ENCODE data around the gene STPG2.

Gene STPG2

GRCh38 chr4:97670703-97671269, 472.5 kb downstream of the STPG2 start:
- H3K27me3 ChIP-seq: no peaks in the 10 kb centered on the region
- no peak overlapping the region for H3K4me3 ChIP-seq (ENCODE audit: low read depth in 1 of 2, low read length in 1 of 2)
- H3K36me3 ChIP-seq: no peaks in the 10 kb centered on the region
- no peaks in the 10 kb centered on the region for H3K4me1 ChIP-seq (ENCODE audit: control insufficient read depth in 1 of 2, insufficient read depth in 1 of 2, low read depth in 1 of 2, low read length in 1 of 2)
- H3K27ac ChIP-seq: no peak overlapping the region
- H3K9me3 ChIP-seq: no peaks in the 10 kb centered on the region
- no peak for TF ChIP-seq CTCF (IDR thresholded peaks at IDR 0.05)

- Histone ChIP-seq H3K4me3 (ENCODE audit: low read depth in 1 of 2, low read length in 1 of 2) (no peak overlapping the region), H3K36me3 (no peaks in the 10 kb centered on the region), H3K27me3 (no peaks in the 10 kb centered on the region), H3K9me3 (no peaks in the 10 kb centered on the region), H3K27ac (no peak overlapping the region), H3K4me1 (ENCODE audit: control insufficient read depth in 1 of 2, insufficient read depth in 1 of 2, low read depth in 1 of 2, low read length in 1 of 2) (no peaks in the 10 kb centered on the region)
- no peak for TF ChIP-seq CTCF (IDR thresholded peaks at IDR 0.05)
Observed at GRCh38 chr4:97665553-97665952, 477.7 kb downstream of the STPG2 start.

DNA sequence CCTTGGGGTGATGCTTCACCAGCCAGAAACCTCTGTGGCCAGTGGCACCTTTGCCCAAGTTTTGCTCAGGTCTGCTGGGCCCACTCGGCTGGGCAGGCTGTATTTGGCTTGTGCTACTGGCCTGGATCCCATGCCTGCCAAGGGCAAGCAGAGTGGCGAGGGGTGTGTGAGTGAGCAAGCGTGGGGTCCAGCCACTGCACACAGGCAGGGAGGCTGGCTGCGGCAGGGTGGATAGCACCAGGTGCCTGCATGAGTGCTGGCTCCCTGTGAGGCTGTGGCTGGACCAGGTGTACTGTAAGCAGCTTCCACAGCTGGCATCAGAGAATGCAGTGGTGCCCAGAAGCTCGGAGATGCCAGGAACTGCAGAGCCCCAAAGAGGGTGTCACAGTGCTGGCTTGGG, 478.5 kb downstream of the STPG2 start:
- no peaks in the 10 kb centered on the region for H3K4me1 ChIP-seq (ENCODE audit: control insufficient read depth in 1 of 2, insufficient read depth in 1 of 2, low read depth in 1 of 2, low read length in 1 of 2)
- TF ChIP-seq CTCF (IDR thresholded peaks at IDR 0.05): no peak
- H3K9me3 ChIP-seq: no peaks in the 10 kb centered on the region
- no peaks in the 10 kb centered on the region for H3K36me3 ChIP-seq
- H3K4me3 ChIP-seq (ENCODE audit: low read depth in 1 of 2, low read length in 1 of 2): no peak overlapping the region
- no peak overlapping the region for H3K27ac ChIP-seq
- H3K27me3 ChIP-seq: no peaks in the 10 kb centered on the region

GRCh38 chr4:97662133-97662532, 481.1 kb downstream of the STPG2 start:
- H3K4me1 ChIP-seq (ENCODE audit: control insufficient read depth in 1 of 2, insufficient read depth in 1 of 2, low read depth in 1 of 2, low read length in 1 of 2): no peaks in the 10 kb centered on the region
- no peaks in the 10 kb centered on the region for H3K36me3 ChIP-seq
- TF ChIP-seq CTCF (IDR thresholded peaks at IDR 0.05): no peak
- no peak overlapping the region for H3K4me3 ChIP-seq (ENCODE audit: low read depth in 1 of 2, low read length in 1 of 2)
- H3K9me3 ChIP-seq: no peaks in the 10 kb centered on the region
- H3K27me3 ChIP-seq: no peaks in the 10 kb centered on the region
- H3K27ac ChIP-seq: no peak overlapping the region

DNA sequence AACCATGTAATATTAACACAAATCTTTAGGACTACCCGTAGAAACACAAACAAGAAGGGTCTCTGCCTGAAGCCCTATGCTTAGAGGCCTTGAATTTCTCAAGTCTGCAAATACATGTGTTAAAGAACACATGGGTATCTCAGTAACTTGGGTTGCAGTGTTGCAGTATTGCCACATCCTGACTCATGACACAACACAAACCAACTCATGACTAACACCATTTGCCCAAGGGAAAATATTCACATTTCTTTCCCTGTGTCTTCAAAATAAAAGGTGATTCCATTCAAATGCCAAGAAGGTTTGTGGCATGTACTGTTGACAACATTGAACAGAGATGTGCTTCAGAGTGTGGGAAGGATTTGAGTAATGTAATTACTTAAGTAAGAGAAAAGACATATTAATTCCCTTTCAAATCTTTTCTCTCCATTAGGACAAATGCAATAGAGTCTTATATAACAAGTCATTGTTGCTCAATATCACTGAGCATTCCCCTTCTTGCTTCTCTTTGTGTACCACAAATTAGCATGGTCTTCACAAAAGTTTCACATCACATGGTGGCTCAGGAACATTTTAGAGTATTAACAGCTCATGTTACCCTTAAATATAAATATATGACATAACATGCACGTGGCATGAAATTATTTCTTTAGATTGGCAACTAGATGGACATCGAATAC, 487.1 kb downstream of the STPG2 start:
- Histone ChIP-seq H3K27me3 (no peaks in the 10 kb centered on the region), H3K36me3 (no peaks in the 10 kb centered on the region), H3K27ac (no peak overlapping the region), H3K4me3 (ENCODE audit: low read depth in 1 of 2, low read length in 1 of 2) (no peak overlapping the region), H3K4me1 (ENCODE audit: control insufficient read depth in 1 of 2, insufficient read depth in 1 of 2, low read depth in 1 of 2, low read length in 1 of 2) (no peaks in the 10 kb centered on the region), H3K9me3 (no peaks in the 10 kb centered on the region)
- TF ChIP-seq CTCF (IDR thresholded peaks at IDR 0.05): no peak
